ENCODE results near the gene TMEFF1.
"Not testable (repeated sequence)": the region's sequence is repeated elsewhere in the genome, so short reads cannot be mapped to it uniquely, and the experiment has no call there.

TMEFF1 gene

GRCh38 chr9:100472788-100473275 lies at the start of gene TMEFF1:
TSS of gene TMEFF1 (plus strand) at chr9:100473149. CDS start at chr9:100473545, 396 bp downstream.
- peak; percentile 78 for DNase-seq

GRCh38 chr9:100425758-100426157 lies 47.2 kb upstream of the TMEFF1 start:
- DNase-seq: no peak

GRCh38 chr9:100426189-100426529 lies 46.8 kb upstream of the TMEFF1 start:
- DNase-seq: no peak

GRCh38 chr9:100426530-100427365 lies 46.2 kb upstream of the TMEFF1 start, which contains the start of gene MSANTD3:
TSS of gene MSANTD3 (plus strand) at chr9:100427143. CDS start at chr9:100441939, 14,796 bp downstream.
- DNase-seq: peak; percentile 62

- peak; percentile 24 for DNase-seq
Measured at GRCh38 chr9:100427366-100428263, 45.3 kb upstream of the TMEFF1 start.

GRCh38 chr9:100428871-100429654 lies 43.9 kb upstream of the TMEFF1 start:
- no peak for DNase-seq

- no peak for DNase-seq
Measured at GRCh38 chr9:100430286-100430940, 42.5 kb upstream of the TMEFF1 start.

- no peak for DNase-seq
Measured at GRCh38 chr9:100431886-100432285, 41.1 kb upstream of the TMEFF1 start.

GRCh38 chr9:100432736-100433135 lies 40.2 kb upstream of the TMEFF1 start:
- no peak for DNase-seq

- DNase-seq: no peak
Measured at GRCh38 chr9:100436571-100436970, 36.4 kb upstream of the TMEFF1 start.

GRCh38 chr9:100437860-100438805 lies 34.8 kb upstream of the TMEFF1 start:
- peak; percentile 68 for DNase-seq

GRCh38 chr9:100440071-100440470 lies 32.9 kb upstream of the TMEFF1 start:
- no peak for DNase-seq

GRCh38 chr9:100440487-100440886 lies 32.5 kb upstream of the TMEFF1 start:
- not testable (repeated sequence) for DNase-seq

GRCh38 chr9:100441911-100442361 lies 31.0 kb upstream of the TMEFF1 start:
- DNase-seq: no peak

GRCh38 chr9:100443781-100444768 lies 28.9 kb upstream of the TMEFF1 start:
- DNase-seq: no peak

GRCh38 chr9:100445161-100445902 lies 27.6 kb upstream of the TMEFF1 start:
- DNase-seq: peak; percentile 41

GRCh38 chr9:100445903-100446549 lies 26.9 kb upstream of the TMEFF1 start:
- no peak for DNase-seq

GRCh38 chr9:100447041-100447440 lies 25.9 kb upstream of the TMEFF1 start:
- no peak for DNase-seq

Data from midbrain (tissue), 1 donor.